Pulmonary artery endothelial cell (primary cell): ENCODE results near the gene PDE3B. TPM values are rescaled to one million over a fixed set of nuclear protein-coding genes. Genes with fewer than 3 reads are reported as not detected.
"Not testable (repeated sequence)": the region's sequence is repeated elsewhere in the genome, so short reads cannot be mapped to it uniquely, and the experiment has no call there.

Source experiments
- DNase-seq: peaks from one replicate; pipeline ENCODE4 v3.0.0-alpha.2; 2011; ENCODE audit warnings: low read depth, low spot score
- total RNA-seq: library from RNA; depleted of rRNA; stranded (reverse); fragments of >200 nt; gene quantifications from 2 replicates; pipeline ENCODE4 v1.2.3, GENCODE V29; 2014

Gene PDE3B
- total RNA-seq, result 4.3 and 4.7 TPM in 2 replicates

GRCh38 chr11:14643697-14644225 is at the start of gene PDE3B:
PDE3B (plus strand) TSS chr11:14643804; CDS start chr11:14644076, 272 bp downstream.
- DNase-seq, result no peak

- not testable (repeated sequence) for DNase-seq
These were observed 48.3 kb upstream of the PDE3B start for GRCh38 chr11:14595261-14595660.

GRCh38 chr11:14607713-14608112 is 35.9 kb upstream of the PDE3B start:
- no peak for DNase-seq

GRCh38 chr11:14609902-14610301 is 33.7 kb upstream of the PDE3B start:
- no peak for DNase-seq

- DNase-seq, result no peak
These were observed 31.7 kb upstream of the PDE3B start for GRCh38 chr11:14611939-14612338.

- no peak for DNase-seq
These were observed 30.9 kb upstream of the PDE3B start for GRCh38 chr11:14612694-14613093.

- DNase-seq, result no peak
These were observed 29.4 kb upstream of the PDE3B start for GRCh38 chr11:14614091-14614622.

- DNase-seq, result no peak
These were observed 26.2 kb upstream of the PDE3B start for GRCh38 chr11:14617241-14618027.

- no peak for DNase-seq
These were observed 25.5 kb upstream of the PDE3B start for GRCh38 chr11:14618060-14618459.

GRCh38 chr11:14619603-14620531 is 23.7 kb upstream of the PDE3B start:
- DNase-seq, result no peak

- no peak for DNase-seq
These were observed 21.2 kb upstream of the PDE3B start for GRCh38 chr11:14622223-14622954.

- no peak for DNase-seq
These were observed 20.6 kb upstream of the PDE3B start for GRCh38 chr11:14623036-14623435.

- DNase-seq, result no peak
These were observed 17.9 kb upstream of the PDE3B start for GRCh38 chr11:14625586-14626205.

GRCh38 chr11:14626650-14627049 is 17.0 kb upstream of the PDE3B start:
- DNase-seq, result no peak

- DNase-seq, result not testable (repeated sequence)
These were observed 9.9 kb upstream of the PDE3B start for GRCh38 chr11:14633506-14634224.

- no peak for DNase-seq
These were observed 8.8 kb upstream of the PDE3B start for GRCh38 chr11:14634813-14635212.

- DNase-seq, result no peak
These were observed 8.1 kb upstream of the PDE3B start for GRCh38 chr11:14635546-14635945.

GRCh38 chr11:14636119-14636518 is 7.5 kb upstream of the PDE3B start:
- no peak for DNase-seq

- no peak for DNase-seq
These were observed 5.7 kb upstream of the PDE3B start for GRCh38 chr11:14637868-14638409.

- DNase-seq, result no peak
These were observed 5.0 kb upstream of the PDE3B start for GRCh38 chr11:14638561-14638960.
